ENCODE measurements around the gene CAST.
"Not testable (repeated sequence)": the region's sequence is repeated elsewhere in the genome, so short reads cannot be mapped to it uniquely, and the experiment has no call there.

Gene CAST

DNA sequence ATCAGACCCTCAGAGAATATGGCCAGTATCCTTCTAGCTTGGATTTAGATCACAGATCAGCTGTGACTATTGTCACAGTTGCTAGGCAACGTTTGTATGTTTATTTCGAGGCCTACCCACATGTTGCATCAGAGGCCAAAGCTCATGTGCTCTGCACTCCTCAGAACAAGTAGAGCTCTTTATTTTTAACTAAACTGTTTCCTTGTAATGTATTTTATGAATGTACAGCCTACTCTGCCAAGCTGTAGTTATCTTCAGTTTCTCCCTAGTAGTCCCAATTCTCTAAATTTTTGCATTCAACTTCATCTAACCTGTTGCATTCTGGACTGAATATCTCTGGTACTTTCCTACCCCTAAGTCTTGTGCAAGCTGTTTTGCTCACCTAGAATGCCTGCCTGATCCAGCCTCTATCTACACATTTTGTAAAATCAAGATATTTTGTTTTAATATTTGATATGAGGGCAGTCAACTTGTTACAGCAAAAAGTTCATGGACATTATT, 52.8 kb downstream of the CAST start:
- DNase-seq, result no peak

DNA sequence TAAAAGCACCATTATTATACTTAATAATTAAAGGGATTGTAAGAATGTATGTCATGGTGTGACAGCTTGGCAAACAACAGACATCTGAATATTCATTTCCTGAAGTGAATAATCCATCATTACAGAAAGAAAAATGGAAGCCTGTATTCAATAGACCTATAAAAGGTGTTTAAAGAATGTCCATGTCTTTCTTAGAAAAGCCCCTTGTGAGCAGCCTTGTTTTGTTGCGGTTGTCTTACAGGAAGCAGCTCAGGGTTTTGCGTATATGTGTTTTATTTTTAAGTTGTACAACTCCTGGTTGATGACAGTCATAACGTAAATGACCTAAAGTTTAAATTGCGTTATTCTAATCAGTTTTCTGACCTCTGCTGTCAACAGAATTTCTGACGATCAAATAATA, 53.8 kb downstream of the CAST start:
- DNase-seq, result no peak

- no peak for DNase-seq
Observed at GRCh38 chr5:96716716-96717115, 54.5 kb downstream of the CAST start.

DNA sequence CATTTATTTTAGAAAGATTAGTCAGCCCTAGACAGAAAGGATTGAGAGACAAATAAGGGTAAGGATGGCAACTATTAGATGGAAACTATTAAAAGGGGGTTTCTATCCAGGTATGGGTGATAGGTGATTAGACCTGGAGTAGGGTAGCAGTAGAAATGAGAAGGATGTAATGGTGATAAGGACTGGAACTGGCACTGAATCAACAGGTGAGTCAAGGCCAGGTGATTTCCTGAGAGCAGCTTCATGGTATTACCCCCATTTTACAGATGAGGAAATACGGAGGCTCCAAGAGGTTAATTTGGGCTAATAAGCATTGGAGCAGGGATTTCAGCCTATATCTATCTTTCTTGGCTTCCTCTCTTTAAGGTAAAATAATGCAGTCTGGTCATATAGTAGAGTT, 55.7 kb downstream of the CAST start:
- no peak for DNase-seq

GRCh38 chr5:96718635-96719077, 56.5 kb downstream of the CAST start:
- DNase-seq, result no peak

GRCh38 chr5:96720408-96720807, 58.2 kb downstream of the CAST start:
- no peak for DNase-seq

GRCh38 chr5:96721351-96721977, 59.3 kb downstream of the CAST start:
- no peak for DNase-seq

DNA sequence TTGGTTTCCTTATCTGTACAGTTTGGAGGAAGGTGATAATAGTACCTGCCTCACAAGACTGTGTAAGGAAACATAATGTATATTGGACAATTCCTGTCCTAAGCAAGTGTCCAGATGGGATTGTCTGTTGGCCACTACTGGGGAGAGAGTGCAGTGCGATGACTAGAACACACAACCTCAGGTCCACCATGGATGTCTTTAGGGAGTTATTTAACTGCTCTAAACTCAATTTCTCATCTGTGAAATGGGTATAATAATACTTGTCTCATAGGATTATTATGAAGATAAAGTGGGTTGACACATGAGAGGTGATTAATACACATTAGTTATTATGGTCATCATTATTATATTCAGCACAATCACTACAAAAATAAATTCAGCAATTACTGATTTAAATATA, 63.1 kb downstream of the CAST start:
- no peak for DNase-seq

- no peak for DNase-seq
Observed at GRCh38 chr5:96726802-96727201, 64.6 kb downstream of the CAST start.

DNA sequence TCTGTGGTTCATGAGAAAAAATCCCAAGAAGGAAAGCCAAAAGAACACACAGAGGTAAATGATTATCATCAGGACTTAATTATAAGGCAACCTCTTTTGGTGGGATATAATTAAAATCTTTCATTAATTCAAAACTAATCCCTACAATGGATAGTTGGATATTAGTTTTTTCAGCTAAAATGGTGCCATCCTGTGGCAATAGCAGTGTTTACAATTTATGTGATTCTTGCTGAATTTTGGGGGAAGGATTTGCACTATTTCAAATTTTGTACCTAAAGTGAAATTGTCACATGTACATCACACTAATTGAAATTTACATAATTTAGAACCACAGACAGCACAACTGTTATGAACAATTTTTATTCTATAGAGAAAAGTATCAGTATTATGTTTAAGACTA, 67.0 kb downstream of the CAST start:
- DNase-seq, result no peak

DNA sequence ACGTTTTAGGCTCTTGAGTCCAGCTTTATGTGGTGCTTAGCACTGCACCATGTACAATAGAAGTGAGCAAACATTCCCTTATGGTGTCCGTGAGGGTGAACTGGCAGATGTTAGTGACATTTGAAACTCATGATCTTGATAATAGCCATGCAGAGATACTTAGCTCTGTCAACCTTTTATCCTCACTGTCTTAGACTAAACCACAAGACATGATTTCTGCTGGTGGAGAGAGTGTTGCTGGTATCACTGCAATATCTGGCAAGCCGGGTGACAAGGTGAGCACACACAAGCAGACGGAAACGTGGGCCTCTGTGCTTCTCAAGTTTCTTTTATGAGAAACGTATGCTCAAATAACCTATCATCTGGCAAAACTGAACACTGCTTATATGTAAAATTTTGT, 68.4 kb downstream of the CAST start:
- DNase-seq, result no peak

DNA sequence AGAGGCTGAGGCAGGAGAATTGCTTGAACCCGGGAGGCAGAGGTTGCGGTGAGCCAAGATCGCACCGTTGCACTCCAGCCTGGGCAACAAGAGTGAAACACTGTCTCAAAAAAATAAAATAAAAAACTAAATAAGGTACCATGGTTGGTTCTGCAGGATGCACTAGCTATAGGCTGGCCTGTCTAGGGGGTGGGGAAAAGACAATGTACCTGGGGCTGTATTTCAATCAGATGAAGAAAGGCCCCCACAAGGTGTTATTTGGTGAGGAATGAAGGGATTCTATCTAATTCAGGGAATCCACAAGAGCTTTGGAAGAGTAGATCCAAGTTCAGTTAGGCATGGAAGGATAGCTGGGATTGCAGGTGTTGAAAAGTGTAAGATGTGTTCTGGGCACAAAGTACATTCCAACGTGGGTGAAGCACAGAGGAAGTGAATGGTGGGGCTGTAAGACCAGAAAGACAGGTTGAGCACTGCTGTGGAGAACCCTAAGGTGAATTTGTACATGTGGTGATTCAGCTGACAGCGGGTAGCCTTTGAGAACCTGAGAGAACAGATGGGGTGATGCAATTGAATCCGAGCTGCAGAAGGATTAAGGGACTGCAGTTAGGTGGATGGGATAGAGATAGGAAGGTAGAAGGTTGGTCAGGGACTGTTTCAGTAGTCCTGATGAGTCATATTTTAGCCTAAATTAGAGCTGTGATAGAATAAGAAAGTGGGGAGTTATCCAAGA, 71.8 kb downstream of the CAST start:
- no peak for DNase-seq

DNA sequence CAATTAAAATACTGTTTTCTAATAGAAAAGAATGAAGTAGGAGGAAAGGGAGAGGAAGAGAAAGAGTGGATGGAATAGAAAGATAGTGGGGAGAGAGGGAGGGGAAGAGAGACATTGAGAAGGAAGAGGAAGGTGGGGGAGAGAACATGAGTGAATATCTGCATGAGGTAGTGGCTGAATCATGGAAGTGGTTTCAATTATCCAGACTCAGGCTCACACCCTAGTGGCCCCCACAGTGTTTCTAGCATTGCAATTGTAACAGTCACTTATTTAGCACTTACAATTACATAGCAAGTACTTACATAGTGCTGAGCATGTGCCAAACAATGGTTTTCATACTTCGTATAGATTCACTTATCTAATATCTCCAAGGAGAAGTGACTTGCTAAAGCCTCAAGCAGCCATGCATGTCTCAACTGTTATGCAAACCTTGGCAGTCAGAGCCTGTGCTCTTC, 72.7 kb downstream of the CAST start:
- DNase-seq, result no peak

- DNase-seq, result no peak
Observed at GRCh38 chr5:96736937-96737336, 74.8 kb downstream of the CAST start.

- DNase-seq, result no peak
Observed at GRCh38 chr5:96741106-96741505, 78.9 kb downstream of the CAST start.

DNA sequence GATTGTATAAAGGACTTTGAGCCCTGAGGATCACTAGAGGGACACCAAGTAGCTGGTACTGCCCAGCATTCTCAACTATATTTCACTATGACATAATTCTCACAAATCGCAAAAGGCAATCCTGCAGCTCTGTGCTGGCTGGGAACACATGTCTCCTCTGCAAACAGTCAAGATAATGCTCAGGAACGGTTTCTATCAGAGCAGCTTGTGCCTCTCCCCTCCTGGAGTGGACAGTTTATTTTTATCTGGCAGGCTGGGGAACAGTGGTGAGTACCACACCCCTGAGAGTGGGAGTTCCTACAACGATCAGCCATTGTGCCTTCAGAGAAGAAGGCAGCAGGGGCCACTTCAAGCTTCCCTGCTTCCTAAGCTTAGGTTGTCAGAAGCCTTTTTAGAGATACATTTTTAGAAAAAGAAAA, 79.7 kb downstream of the CAST start:
- no peak for DNase-seq

GRCh38 chr5:96742538-96742937, 80.4 kb downstream of the CAST start:
- DNase-seq, result no peak

DNA sequence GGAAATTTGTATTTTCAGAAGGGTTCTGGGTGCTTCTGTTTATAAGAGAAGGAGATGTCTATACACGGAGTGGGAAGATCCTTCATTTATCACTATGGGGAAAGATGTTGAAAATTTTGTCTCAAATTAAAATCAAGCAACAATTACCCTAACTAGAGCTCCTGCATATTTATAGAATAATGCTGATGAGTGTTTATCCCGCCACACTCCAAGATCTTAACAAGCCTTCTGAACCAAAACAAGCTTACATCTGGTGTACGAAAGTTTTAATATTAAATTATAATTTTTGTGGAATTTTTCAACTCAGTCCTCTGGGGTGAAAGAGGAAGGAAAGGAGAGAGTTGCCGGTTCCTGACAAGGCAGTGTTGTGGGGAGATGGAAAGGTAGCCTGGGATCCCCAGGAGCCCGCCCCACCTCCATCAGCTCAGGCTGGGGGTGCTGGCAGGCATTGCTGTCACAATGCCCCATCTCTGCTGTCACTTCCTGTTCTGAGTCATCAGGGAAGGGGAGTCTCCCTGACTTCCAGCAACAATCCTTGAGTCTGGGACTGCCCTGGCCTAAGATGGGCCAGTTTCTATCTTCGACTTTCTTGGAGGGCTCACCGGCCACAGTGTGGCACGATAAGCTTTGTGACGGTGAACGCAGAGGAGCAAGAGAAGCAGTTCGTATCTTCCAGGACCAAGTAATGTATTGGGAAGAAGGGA, 81.0 kb downstream of the CAST start:
- no peak for DNase-seq

- DNase-seq, result no peak
Observed at GRCh38 chr5:96743805-96744204, 81.6 kb downstream of the CAST start.

GRCh38 chr5:96744218-96744617, 82.0 kb downstream of the CAST start:
- DNase-seq, result not testable (repeated sequence)

GRCh38 chr5:96745025-96745424, 82.8 kb downstream of the CAST start:
- no peak for DNase-seq

- DNase-seq, result no peak
Observed at GRCh38 chr5:96745844-96746531, 83.8 kb downstream of the CAST start.

- no peak for DNase-seq
Observed at GRCh38 chr5:96747720-96748119, 85.5 kb downstream of the CAST start.

Data from effector CD8-positive, alpha-beta T cell (primary cell).